K562 (cell line): ENCODE measurements around the gene SCAP. TPM values are rescaled to one million over a fixed set of nuclear protein-coding genes. Genes with fewer than 3 reads are reported as not detected.
A peak's percentile ranks its signal among the peaks of the same experiment; 100 is the strongest.

Experiments used
- CBX1 ChIP-seq: sonication (generic); IDR thresholded peaks from 2 replicates; pipeline ENCODE4 v1.6.1; 2016; ENCODE audit warnings: antibody characterized with exemption, low read depth, mild to moderate bottlenecking
- GTF2F1 ChIP-seq: IDR thresholded peaks from 2 replicates; pipeline ENCODE4 v1.6.1; 2011; ENCODE audit warnings: low read depth, low read length, improper control_type of control experiment
- IFI16 ChIP-seq: fragments of 250-450 bp; sonication (Bioruptor Pico); IDR thresholded peaks from 2 replicates; pipeline ENCODE4 v2.1.2; 2022; ENCODE audit warnings: mild to moderate bottlenecking, inconsistent platforms
- MTF1 ChIP-seq: fragments of 250-450 bp; sonication (Bioruptor Pico); IDR thresholded peaks from 2 replicates; pipeline ENCODE4 v1.9.0; 2021; ENCODE audit warnings: moderate library complexity, mild to moderate bottlenecking, inconsistent platforms, borderline replicate concordance
- SMARCE1 ChIP-seq: fragments of 450-650 bp; IDR thresholded peaks from 2 replicates; pipeline ENCODE4 v1.7.1; 2016; ENCODE audit warnings: mild to moderate bottlenecking
- TRIM24 ChIP-seq, 2 experiments: fragments of 450-650 bp; IDR thresholded peaks; 2 replicates each; pipeline ENCODE4 v1.6.1; 2016
- ZNF644 ChIP-seq: fragments of 200-800 bp; sonication (Bioruptor generic); IDR thresholded peaks from 2 replicates; pipeline ENCODE4 v1.6.1; 2016; ENCODE audit warnings: low read depth, missing genetic modification characterization, missing compliant biosample characterization
- polyA plus RNA-seq, 8 experiments: library from polyadenylated mRNA; depleted of rRNA in 4 of 8; stranded (reverse) in 5 of 8; unstranded in 3 of 8; fragments of >200 nt; fragmentation: Nextera tagmentation in 2 of 8; fragmentation: Illumina TruSeq in 1 of 8; extraction: Ambion mirVana in 2 of 8; extraction: Trizol in 1 of 8; gene quantifications; 2 replicates each; pipeline versions ENCODE4 v1.2.1 to v1.2.3, GENCODE V29; 2011 to 2014; ENCODE audit warnings: inconsistent platforms in 1 of 8, missing spikeins in 1 of 8
- total RNA-seq, 7 experiments: library from RNA; depleted of rRNA in 6 of 7; stranded (reverse); fragments of >200 nt in 6 of 7; fragmentation: Illumina TruSeq in 2 of 7; extraction: Trizol in 2 of 7; gene quantifications; 2 replicates each; pipeline versions ENCODE4 v1.2.1 to v1.2.3, GENCODE V29; 2011 to 2021; ENCODE audit warnings: low replicate concordance in 1 of 7
- TF ChIP-seq, protein P1 (sequence below): fragments of 150-350 bp; conservative IDR thresholded peaks from 2 replicates; pipeline ENCODE4 v1.6.1; 2014; ENCODE audit warnings: low read length
- TF ChIP-seq, protein P2 (sequence below): fragments of 450-650 bp; IDR thresholded peaks from 2 replicates; pipeline ENCODE4 v1.6.1; 2016; ENCODE audit warnings: borderline replicate concordance
- TF ChIP-seq, protein P3 (sequence below): fragments of 250-450 bp; sonication (Bioruptor Pico); IDR thresholded peaks from 2 replicates; pipeline ENCODE4 v1.8.0; 2022; ENCODE audit warnings: inconsistent platforms
- TF ChIP-seq, protein P4 (sequence below): fragments of 250-450 bp; sonication (Bioruptor Pico); IDR thresholded peaks from 2 replicates; pipeline ENCODE4 v1.8.0; 2021; ENCODE audit warnings: mild to moderate bottlenecking, moderate library complexity
- TF ChIP-seq, protein P5 (sequence below): fragments of 250-450 bp; sonication (Bioruptor Pico); IDR thresholded peaks from 2 replicates; pipeline ENCODE4 v1.4.0; 2020; ENCODE audit warnings: mild to moderate bottlenecking, moderate library complexity
- TF ChIP-seq, protein P6 (sequence below): conservative IDR thresholded peaks from 2 replicates; pipeline ENCODE4 v1.6.1; 2011; ENCODE audit warnings: low read depth, mild to moderate bottlenecking, low read length; ENCODE audit not compliant: control insufficient read depth

Gene SCAP
- total and polyA plus RNA-seq, 9 of the 15 experiments (the other 6 are each of a cell fraction or from before 2014, with no cell fraction given): 2.6 to 104 (median 37.8) TPM

DNA sequence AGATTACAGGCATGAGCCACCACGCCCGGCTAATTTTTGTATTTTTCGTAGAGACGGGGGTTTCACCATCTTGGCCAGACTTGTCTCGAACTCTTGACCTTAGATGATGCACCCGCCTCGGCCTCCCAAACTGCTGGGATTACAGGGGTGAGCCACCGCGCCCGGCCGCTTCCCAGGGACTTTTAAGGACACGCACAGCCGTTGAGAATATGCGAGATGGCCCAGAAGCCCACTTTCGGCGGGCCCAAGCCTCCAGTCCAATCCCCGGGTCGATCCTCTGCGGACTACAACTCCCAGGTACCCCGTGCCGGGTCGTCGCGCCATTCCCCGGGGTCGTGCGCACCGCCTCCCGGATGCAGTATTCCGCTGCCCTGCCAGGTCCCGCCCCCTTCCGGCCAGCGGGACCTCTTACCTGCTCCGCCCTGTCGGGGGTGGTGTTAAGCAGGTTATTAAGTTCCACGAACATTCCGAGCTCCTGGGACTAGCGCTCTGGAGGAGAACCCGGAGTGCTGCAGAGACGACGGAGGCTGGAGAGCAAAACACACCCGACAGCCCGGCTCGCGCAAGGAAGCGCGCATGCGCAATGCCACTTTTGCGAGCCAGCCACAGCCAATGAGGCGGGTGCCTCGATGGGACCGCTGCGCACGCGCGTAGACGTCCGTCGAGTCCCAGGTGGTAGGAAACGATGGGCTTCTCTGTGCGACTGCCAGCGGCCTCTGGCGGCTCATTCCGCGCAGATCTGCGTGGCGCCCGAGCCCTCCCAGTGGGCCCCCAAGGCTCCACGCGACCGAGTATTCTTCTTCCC, 37.6 kb upstream of the SCAP start, which contains the start of gene ELP6 (continued):
- TF ChIP-seq, protein P1, sequence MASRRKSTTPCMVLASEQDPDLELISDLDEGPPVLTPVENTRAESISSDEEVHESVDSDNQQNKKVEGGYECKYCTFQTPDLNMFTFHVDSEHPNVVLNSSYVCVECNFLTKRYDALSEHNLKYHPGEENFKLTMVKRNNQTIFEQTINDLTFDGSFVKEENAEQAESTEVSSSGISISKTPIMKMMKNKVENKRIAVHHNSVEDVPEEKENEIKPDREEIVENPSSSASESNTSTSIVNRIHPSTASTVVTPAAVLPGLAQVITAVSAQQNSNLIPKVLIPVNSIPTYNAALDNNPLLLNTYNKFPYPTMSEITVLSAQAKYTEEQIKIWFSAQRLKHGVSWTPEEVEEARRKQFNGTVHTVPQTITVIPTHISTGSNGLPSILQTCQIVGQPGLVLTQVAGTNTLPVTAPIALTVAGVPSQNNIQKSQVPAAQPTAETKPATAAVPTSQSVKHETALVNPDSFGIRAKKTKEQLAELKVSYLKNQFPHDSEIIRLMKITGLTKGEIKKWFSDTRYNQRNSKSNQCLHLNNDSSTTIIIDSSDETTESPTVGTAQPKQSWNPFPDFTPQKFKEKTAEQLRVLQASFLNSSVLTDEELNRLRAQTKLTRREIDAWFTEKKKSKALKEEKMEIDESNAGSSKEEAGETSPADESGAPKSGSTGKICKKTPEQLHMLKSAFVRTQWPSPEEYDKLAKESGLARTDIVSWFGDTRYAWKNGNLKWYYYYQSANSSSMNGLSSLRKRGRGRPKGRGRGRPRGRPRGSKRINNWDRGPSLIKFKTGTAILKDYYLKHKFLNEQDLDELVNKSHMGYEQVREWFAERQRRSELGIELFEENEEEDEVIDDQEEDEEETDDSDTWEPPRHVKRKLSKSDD: peak; percentile 76; the same call in 1 of the 2 replicates
- TF ChIP-seq, protein P2, sequence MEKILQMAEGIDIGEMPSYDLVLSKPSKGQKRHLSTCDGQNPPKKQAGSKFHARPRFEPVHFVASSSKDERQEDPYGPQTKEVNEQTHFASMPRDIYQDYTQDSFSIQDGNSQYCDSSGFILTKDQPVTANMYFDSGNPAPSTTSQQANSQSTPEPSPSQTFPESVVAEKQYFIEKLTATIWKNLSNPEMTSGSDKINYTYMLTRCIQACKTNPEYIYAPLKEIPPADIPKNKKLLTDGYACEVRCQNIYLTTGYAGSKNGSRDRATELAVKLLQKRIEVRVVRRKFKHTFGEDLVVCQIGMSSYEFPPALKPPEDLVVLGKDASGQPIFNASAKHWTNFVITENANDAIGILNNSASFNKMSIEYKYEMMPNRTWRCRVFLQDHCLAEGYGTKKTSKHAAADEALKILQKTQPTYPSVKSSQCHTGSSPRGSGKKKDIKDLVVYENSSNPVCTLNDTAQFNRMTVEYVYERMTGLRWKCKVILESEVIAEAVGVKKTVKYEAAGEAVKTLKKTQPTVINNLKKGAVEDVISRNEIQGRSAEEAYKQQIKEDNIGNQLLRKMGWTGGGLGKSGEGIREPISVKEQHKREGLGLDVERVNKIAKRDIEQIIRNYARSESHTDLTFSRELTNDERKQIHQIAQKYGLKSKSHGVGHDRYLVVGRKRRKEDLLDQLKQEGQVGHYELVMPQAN: no peak
- TF ChIP-seq SMARCE1 (no peak), IFI16 (no peak), GTF2F1 (peak; percentile 79; the same call in 1 of the 2 replicates), TRIM24 (IDR thresholded peaks at IDR 0.05) (0 out of 4 replicates have a peak, but pooled peaks of 1 of the 2 experiments have one; percentile 27), CBX1 (no peak; the same call in 1 of the 2 replicates), MTF1 (CRISPR knock-in tag) (peak; percentile 70; the same call in 1 of the 2 replicates), ZNF644 (tag) (peak; percentile 26; the same call in 1 of the 2 replicates)
- TF ChIP-seq, protein P3, sequence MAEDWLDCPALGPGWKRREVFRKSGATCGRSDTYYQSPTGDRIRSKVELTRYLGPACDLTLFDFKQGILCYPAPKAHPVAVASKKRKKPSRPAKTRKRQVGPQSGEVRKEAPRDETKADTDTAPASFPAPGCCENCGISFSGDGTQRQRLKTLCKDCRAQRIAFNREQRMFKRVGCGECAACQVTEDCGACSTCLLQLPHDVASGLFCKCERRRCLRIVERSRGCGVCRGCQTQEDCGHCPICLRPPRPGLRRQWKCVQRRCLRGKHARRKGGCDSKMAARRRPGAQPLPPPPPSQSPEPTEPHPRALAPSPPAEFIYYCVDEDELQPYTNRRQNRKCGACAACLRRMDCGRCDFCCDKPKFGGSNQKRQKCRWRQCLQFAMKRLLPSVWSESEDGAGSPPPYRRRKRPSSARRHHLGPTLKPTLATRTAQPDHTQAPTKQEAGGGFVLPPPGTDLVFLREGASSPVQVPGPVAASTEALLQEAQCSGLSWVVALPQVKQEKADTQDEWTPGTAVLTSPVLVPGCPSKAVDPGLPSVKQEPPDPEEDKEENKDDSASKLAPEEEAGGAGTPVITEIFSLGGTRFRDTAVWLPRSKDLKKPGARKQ (CRISPR knock-in tag): no peak
- TF ChIP-seq, protein P4, sequence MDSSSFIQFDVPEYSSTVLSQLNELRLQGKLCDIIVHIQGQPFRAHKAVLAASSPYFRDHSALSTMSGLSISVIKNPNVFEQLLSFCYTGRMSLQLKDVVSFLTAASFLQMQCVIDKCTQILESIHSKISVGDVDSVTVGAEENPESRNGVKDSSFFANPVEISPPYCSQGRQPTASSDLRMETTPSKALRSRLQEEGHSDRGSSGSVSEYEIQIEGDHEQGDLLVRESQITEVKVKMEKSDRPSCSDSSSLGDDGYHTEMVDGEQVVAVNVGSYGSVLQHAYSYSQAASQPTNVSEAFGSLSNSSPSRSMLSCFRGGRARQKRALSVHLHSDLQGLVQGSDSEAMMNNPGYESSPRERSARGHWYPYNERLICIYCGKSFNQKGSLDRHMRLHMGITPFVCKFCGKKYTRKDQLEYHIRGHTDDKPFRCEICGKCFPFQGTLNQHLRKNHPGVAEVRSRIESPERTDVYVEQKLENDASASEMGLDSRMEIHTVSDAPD (CRISPR knock-in tag): no peak
- TF ChIP-seq, protein P5, sequence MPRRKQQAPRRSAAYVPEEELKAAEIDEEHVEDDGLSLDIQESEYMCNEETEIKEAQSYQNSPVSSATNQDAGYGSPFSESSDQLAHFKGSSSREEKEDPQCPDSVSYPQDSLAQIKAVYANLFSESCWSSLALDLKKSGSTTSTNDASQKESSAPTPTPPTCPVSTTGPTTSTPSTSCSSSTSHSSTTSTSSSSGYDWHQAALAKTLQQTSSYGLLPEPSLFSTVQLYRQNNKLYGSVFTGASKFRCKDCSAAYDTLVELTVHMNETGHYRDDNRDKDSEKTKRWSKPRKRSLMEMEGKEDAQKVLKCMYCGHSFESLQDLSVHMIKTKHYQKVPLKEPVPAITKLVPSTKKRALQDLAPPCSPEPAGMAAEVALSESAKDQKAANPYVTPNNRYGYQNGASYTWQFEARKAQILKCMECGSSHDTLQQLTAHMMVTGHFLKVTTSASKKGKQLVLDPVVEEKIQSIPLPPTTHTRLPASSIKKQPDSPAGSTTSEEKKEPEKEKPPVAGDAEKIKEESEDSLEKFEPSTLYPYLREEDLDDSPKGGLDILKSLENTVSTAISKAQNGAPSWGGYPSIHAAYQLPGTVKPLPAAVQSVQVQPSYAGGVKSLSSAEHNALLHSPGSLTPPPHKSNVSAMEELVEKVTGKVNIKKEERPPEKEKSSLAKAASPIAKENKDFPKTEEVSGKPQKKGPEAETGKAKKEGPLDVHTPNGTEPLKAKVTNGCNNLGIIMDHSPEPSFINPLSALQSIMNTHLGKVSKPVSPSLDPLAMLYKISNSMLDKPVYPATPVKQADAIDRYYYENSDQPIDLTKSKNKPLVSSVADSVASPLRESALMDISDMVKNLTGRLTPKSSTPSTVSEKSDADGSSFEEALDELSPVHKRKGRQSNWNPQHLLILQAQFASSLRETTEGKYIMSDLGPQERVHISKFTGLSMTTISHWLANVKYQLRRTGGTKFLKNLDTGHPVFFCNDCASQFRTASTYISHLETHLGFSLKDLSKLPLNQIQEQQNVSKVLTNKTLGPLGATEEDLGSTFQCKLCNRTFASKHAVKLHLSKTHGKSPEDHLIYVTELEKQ (CRISPR knock-in tag): no peak
- TF ChIP-seq, protein P6, sequence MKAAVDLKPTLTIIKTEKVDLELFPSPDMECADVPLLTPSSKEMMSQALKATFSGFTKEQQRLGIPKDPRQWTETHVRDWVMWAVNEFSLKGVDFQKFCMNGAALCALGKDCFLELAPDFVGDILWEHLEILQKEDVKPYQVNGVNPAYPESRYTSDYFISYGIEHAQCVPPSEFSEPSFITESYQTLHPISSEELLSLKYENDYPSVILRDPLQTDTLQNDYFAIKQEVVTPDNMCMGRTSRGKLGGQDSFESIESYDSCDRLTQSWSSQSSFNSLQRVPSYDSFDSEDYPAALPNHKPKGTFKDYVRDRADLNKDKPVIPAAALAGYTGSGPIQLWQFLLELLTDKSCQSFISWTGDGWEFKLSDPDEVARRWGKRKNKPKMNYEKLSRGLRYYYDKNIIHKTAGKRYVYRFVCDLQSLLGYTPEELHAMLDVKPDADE: peak; percentile 98
